GM21390 (cell line): ENCODE data around the gene PRDM10.

ENCODE experiments used
- ATAC-seq: cut with Tn5 transposase; IDR thresholded peaks from one replicate; pipeline ENCODE4 v1.9.1; 2021; ENCODE audit not compliant: unreplicated experiment

Gene PRDM10

DNA sequence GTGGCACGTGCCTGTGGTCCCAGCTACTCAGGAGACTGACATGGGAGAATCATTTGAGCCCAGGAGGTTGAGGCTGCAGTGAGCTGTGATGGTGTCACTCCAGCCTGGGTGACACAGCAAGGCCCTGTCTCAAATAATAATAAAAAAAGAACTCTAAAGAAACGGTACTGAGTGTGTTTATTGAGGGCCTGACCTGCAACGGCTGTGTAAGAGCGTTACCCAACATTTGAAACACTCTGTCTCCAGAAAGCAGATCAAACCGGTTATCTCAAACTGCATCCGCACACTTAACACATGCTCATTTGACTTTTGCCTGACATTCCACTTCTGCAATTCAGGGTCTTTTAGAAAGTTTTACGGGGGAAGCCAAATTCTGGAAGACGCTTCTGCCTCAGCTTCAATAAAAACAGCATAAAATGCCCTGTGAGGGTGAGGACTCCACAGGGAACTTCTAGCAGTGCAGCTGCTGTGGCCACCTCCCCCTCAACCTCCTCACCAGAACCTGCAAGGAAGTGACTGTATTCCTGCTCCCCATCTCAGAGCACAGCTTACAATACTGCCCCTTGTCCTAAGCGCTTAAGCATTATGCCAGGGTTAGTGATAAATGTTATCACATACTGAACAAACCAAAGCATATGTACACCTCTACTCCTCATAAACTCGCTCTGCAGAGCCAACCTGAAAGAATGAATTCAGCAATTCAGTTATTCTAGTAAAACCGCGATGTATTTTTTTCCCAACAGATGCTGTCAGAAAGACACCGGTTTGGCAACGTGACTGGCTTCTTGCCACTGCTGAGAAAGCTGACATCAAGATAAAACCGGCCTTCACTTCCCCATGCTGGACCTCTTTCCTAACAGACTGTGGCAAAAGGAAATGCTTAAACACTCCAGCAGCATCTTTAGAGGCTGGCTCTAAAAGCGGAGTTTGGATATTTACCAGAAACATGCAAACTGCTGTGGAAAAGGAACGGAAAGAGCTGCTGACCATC is 52.2 kb downstream of the PRDM10 start:
- ATAC-seq = no peak

DNA sequence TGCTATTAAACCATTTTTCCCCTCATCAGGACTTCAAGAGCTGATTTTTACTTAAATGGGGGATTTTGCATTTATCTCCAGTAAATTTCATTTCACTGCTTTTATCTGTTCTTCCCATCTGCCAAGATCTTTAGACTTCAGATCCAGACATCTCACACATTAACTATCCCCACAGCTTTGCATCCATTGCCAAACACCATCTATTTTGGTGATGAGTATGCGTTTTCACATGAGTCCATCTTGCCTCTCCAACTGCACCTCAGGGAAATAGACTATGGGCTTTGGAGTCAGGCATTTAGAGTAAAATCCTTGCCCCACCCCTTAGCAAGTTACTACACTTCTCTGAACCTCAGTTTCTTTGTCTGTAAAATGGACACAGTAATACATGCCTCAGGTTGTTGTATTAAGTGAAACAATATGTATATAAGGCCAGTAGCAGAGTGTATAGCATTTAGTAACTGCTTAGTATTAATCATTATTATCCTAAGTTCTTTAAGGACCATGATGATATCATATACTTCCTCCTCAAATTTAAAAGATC is 53.6 kb downstream of the PRDM10 start:
- no peak for ATAC-seq

DNA sequence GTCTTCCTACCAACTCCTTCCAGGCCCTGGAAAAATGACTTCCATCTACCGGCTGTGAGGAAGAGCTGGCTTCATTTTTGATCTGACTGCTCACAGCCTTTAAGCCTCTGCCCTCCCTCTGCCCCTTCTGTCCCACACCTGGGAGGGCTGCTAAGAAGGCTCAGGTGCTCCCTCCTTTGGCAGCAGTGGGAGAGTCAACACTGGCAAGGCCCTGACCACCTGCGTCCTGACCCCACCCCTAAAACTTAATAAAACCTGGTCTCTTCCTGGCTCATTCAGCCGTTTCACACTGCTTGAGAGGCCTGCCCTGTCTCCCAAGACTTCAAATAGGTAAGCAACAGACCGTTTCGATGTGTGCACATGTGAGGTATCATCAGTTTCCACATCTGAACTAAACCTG is 55.2 kb downstream of the PRDM10 start:
- no peak for ATAC-seq

DNA sequence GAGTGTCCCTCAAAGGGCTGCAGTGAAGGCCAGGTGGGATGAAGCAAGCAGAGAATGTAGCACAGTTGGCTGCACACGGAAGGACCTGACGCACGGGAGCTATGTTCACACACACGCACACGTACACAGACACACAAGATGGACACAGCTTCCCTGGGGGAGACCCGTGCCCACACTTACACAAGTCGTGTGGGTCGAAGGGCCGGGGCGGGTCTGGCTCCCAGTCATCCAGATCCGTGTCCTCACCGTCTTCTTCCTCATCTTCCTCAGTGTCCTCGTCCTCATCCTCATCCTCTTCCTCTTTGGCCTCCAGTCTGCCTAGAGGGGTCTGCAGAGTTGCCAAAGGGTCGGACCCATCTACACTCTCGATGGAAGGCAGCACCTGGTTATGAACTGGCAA is 55.7 kb downstream of the PRDM10 start:
- no peak for ATAC-seq

DNA sequence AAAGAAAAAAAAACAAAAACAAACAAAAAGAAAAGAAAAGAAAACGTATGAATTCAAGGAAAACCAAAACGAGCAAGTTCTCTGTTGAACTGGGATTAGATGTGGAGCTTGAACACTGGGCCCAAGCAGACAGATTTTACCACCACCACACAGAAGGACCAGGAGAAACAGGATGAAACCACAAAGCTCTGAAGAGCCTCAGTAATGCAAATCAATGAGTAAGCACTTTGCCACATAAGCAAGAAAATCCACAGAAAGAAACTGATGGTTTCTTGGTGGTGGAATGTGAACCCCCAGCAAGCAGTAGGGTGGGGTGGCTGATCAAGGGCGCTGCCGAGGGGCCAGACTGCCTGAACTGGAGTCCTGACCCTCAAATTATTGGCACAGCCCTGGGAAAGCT is 56.4 kb downstream of the PRDM10 start:
- ATAC-seq = no peak

DNA sequence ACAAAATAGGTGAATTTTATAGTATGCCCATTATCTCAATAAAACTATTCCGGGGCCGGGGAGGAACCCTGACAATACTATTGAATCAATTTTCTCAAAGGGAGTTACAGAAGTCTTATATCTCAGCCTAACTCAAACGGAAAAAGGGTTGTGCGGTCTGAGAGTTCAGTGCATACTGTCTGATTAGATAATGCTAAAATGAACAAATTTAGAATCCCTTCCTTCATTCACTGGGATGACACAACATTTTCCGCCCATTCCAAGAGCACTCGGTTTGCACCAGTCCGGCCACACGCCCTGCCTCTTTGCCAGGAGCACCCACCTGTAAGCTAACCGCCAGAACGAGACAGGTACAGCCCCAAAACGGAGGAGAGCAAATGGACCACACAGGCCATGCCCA is 57.3 kb downstream of the PRDM10 start:
- ATAC-seq = no peak

DNA sequence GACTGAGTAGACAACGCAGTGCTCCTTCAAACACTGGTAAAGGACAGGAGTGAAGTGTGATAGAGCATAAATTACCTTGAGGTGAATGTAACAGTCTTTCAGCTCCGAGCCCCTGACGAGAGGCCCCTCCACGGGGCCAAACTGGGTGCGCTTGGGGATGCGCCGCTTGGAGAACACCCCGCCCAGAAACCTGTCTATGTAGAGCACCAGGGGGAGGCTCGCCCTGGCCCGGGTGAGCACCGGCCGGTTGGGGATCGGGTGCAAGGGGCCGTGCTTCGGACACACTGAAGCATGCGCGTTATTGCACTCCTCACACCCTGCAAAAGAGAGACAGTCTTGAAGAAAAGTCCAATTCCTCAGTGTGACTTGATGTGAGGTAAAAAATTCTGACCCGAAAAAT is 57.9 kb downstream of the PRDM10 start:
- no peak for ATAC-seq

DNA sequence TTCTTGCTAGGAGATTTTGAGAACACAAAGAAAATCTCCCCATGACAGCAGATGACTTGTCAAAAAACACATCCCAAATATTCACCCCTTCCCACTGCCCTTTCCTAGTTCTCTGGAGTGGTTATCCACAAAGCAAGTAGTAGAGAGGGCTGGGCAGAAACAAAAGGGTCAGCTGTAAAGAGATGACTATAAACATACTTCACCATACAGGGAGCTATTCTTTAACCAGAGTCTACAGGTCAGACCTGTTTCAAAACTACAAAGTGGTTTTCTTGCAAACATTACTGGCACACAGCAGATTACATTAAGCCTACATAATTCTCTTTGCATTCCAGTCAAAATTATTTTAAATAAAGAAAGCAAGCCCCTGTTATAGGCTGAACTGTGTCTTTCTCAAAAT is 59.6 kb downstream of the PRDM10 start:
- no peak for ATAC-seq

DNA sequence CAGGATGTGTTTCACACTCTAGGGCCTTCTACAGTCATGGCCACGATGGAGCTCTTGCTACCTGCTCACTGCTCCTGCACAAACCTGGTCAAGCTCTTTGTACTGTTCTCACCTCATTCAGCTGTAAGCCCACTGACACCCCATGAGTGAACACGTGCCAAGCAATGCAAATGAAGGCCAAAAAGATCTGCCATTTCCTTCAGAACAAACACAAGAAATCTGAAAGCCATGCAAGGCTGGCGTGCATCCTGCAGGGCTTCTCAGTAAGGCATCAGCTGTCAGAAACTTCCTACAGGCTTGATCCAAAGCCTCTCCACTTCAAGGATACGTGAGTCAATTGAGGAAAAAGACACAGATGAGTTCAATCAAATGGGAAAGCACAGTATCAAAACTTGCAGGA is 63.1 kb downstream of the PRDM10 start:
- no peak for ATAC-seq

DNA sequence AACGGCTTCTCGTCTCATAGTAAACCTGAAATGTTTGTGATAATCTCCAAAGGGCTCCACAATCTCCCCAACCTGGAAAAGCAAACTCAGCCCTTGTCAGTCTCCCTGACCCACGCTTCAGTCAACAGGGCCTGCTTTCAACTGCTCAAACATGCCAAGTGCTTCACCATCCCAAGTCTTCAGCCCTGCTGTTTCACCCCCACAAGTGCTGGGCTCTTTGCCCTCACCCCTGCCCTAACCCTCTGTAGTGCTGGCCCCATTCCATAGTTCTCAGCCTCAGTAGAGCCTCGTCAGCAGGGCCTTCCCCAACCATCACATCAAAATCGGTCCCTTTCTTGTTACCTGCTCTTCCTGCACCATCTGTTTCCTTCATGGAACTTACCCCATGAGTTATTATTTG is 63.9 kb downstream of the PRDM10 start:
- ATAC-seq = no peak

DNA sequence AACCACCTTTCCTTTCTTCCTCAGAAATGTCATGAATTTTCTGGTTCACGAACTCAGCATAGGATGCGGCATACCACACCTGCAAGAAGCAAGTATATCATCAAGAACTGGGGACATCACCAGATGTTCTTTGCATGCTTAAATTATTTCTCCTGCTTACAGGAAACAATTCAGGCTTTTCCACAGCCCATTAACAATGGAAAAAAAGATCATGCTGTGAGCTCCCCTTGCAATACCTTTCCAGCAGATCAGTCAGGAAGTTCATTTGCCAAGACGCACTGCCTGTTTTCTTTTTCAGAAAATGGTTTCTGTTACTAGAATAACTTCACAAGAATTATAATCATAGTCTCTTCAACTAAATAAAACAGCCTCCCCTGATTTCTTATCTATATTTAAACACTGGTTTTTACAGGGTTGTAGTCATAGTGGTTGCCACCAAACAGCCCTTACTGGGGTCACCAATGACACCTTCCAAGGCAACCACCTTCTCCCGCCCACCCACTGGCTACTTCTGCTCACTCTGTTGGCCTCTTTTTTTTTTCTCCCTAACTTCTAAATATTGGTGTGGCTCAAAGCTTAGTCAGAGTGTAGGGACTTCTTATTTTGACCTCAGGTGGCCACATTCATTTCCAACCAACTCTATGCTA is 64.9 kb downstream of the PRDM10 start:
- no peak for ATAC-seq

DNA sequence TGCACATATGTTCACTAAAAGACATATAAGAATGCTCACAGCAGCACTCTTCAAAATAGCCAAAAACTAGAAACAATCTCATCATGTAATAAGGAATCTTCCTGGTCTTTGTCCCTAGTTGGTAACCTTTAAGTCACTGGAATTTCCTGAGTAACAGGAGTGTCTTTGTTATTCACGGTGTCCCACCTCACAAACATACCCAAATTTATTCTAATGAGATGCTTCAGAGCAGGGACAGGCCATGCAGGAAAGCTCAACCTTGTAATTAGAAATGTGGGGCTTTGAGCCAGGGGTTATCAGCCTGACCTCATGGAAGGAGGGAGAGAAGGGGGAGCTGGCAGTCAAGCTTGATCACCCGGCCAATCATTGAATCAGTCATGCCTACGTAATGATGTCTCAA is 66.9 kb downstream of the PRDM10 start:
- no peak for ATAC-seq

DNA sequence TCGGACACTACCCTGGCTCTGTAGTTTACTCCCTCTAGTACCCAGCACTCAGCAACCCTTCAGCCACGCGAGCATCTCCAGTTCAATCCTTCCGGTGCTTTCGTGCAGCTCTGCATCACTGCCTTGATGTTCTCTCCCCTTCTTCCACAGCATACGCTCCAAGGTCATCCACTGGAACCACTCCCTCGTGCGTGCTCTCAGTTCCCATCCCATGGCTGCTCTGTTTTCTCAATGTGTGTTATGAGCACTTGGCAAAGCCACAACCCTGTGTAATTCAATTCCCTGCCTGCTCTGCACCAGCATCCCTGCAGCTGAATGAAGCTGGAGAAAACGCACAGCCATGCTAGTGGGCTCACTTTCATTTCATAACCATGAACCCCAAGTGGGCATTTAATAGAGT is 68.7 kb downstream of the PRDM10 start:
- ATAC-seq = no peak

DNA sequence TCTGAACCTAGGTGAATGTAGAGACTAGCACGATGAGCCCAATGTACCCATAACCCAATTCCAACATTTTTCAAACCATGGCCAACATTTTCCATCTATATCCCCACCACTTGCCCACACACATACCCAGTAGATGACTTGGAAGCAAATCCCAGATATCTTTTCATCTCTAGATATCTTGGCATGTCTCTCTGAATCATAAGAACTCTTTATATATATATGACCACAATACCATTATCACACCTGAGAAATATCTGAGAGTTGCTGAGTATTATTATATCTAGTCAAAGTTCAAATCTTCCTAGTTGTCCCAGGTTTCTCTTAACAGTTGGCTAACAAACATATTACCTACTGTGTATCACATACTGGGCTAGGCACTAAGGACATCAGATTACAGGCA is 69.4 kb downstream of the PRDM10 start:
- ATAC-seq = no peak

DNA sequence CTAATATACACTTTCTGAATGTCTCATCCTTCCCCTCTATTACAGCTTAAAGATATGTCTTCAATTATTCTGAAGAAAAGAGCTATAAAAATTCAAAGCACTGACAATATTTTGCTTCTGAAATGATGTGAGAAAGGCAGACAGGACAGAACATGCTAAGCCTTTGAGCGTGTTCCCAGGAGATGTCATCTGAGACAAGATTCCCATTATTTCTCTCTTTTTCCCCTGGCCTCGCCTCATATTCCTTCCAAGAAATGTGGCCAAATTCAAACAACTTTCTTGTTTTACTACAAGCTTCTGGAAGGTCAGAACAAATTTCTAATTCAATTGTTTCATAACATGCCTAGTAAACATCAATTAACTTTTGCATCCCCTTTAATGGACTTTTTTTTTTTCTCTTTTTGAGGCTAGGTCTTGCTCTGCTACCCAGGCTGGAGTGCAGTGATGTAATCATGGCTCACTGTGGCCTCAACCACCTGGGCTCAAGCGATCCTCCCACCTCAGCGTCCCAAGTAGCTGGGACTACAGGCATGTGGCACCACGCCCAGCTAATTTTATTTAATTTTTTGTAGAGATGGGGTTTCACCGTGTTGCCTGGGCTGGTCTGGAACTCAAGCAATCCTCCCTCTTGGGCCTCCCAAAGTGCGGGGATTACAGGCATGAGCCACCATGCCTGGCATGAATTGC is 70.1 kb downstream of the PRDM10 start:
- no peak for ATAC-seq

DNA sequence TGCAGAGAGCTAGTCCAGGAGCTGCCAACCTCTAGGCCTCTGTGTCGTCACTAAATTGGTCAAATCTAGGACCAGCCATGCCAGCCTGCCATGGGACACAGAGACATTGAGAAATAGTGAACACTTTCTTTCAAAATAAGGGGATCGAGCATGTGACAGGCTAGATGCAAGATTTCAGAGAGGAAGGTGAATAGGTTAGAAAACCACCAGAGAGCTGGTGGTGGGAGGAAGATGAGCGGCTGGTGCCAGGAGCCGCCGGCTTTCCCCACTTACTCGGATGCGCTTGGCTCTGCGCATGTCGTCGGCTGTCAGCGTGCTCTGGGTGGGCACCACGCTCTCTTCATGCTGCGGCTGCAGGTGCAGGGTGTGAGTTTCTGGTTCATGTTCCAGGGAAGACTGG is 71.9 kb downstream of the PRDM10 start:
- ATAC-seq = no peak

DNA sequence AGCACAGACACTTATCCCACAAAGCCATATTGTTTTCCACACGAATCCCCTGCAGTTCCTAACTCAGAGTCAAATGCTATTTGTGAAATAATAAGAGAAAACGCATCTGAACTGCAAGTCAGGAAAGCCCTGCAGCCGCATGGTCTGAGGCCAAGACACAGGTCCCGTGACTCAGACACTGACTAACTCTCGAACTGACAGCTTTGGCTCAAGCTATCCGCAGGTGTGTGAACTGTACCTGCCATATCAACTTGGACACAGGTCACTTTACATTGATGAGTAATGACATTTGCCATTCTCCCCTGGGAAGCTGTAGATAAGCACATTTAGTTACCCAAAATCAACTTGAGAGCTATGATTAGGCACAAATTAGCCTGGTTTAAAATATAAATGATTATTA is 72.3 kb downstream of the PRDM10 start:
- ATAC-seq = no peak

DNA sequence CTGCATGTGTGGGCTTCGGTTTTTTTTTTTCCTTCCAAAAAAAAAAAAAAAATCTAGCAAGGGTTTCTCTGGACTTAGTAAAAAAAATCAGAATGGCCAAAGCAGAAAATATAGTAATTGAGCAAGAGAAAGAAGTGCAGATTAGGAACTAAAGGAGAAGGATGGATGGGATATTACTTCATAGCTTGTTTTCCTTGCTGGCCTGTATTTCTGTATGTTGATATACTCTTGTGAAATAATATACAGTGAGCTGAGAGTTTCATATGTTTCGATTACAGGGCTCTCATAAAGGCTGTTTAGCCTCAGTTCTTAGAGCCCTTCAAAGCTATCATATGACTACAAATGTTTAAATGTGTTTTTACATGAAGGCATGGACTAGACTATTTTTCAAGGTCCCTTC is 72.9 kb downstream of the PRDM10 start:
- no peak for ATAC-seq

DNA sequence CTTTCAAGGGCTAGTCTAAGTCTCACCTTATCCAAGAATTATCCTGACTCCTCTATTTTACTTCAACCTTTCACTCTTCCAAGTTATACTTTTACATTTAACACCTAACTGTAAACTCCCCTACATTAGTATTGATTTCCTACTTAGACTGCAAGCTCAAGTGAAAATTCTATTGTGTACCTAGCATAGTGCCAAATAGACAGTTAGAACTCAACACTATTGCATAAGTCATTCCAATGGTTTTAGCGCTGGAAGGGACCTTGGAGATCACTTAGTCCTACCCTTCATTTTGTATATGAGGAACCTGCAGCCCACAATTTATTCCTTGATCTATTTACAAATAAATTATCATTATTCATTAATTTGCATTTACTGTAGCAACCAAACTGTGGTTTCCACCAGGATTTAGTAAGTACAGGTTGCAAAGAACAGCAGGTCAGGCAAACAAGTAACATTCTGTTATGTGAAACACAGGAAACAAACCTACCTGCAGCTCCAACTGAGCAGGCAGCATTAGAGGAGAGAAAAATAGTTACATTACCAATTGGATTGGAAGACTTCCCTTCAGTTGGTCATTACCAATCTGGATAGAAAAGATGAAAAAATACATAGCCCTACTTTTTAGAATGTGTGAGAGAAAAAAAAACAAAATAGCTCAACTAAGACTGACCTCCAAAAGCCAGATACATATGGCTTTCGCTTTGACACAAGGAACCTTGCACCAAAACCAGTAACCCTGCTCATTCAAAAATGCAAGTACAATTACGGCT is 73.5 kb downstream of the PRDM10 start:
- no peak for ATAC-seq

DNA sequence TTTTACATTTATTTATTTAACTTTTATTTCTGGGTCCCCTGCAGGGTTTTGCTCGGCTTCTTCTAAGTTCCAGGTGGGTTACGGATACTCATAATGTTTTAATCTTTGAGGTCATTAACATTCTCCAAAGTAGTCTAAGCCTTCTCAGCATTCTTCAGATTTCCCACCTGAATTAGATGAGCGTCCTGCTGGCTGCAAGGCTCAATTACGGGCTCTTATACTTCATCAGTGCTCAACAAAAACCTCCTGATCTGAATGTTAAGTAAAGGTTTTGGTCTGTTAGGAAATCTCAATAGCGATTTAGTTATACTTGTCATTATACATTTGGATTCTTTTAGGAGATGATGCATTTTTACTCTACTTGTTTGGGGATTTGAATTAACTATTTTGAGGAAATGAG is 80.0 kb downstream of the PRDM10 start:
- ATAC-seq = no peak

DNA sequence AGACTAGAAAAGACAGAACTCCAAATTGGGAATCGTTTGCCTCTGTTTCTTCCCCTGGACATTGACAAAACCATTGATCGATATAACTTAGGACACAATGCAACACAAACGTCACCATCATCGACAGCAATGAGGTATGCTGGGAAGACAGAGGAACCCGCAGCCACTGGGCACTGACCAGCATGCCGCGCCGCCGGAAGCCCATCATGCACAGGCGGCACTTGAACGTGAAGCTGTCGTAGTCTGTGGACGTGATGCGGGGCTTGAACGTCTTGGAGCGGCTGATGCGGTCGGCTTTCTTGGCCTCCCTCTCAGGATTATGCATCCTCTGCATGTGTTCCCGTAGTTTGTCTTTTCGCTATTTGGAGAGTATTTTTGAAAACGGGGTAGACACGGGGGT is 84.3 kb downstream of the PRDM10 start:
- no peak for ATAC-seq
